HepG2 (cell line): ENCODE results near the gene SIAH2. TPM values are rescaled to one million over a fixed set of nuclear protein-coding genes. Genes with fewer than 3 reads are reported as not detected.

Experiments used
- ATAC-seq: fragments of 200-7000 bp; cut with Tn5 transposase; 3 replicates; pipeline ENCODE4 v1.9.1; 2020; ENCODE audit warnings: mild to moderate bottlenecking, moderate library complexity
- BruUV-seq: library from RNA; stranded (reverse); fragments of 400-500 nt; replicated peaks from 2 replicates; lab custom pipeline; 2021; lab: Mats Ljungman, UMichigan
- CTCF ChIA-PET: fragments of 300-600 bp; formaldehyde crosslinking; extraction: SDS; loops from one replicate; lab custom pipeline; 2021; ENCODE audit warnings: low total read pairs, inconsistent platforms, low intra/inter-chr PET ratio; lab: Yijun Ruan, JAX
- POLR2A ChIA-PET: fragments of 350-600 bp; sonication (Branson Sonifier 250); formaldehyde crosslinking; loops from one replicate; lab custom pipeline; 2020; ENCODE audit warnings: antibody characterized with exemption, inconsistent platforms; lab: Yijun Ruan, JAX
- DNase-seq: peaks from one replicate; pipeline ENCODE4 v3.0.0-alpha.2; 2015; ENCODE audit warnings: low spot score
- FAIRE-seq: peaks from 3 replicates; lab custom pipeline; 2011; peaks lifted over from hg19 to GRCh38; lab: Jason Lieb, UNC
- H2AFZ ChIP-seq: one replicate; pipeline ENCODE4 v1.6.1; 2011; ENCODE audit warnings: low read length, inconsistent platforms
- H3K27ac ChIP-seq: fragments of 300-600 bp; 3 replicates; pipeline ENCODE4 v1.8.0; 2011; ENCODE audit warnings: mixed run types, mild to moderate bottlenecking, mixed read lengths, low read length, inconsistent platforms; ENCODE audit not compliant: insufficient read depth; ENCODE audit errors: extremely low read length
- H3K27me3 ChIP-seq, 2 experiments: fragments of 200-600 bp in 1 of 2; 2 replicates in 1 of 2; 3 replicates in 1 of 2; pipeline versions ENCODE4 v1.6.0 to v1.8.0; 2011; ENCODE audit warnings: low read length in 2 of 2, mild to moderate bottlenecking in 2 of 2, moderate library complexity in 2 of 2, inconsistent platforms in 1 of 2; ENCODE audit not compliant: insufficient read depth in 2 of 2, control insufficient read depth in 1 of 2
- H3K36me3 ChIP-seq, 2 experiments: fragments of 200-600 bp in 1 of 2; replicated peaks in 1 of 2; 2 replicates in 1 of 2; 3 replicates in 1 of 2; pipeline versions ENCODE4 v1.5.1 to v1.8.0; 2011; ENCODE audit warnings: low read length in 2 of 2, inconsistent platforms in 1 of 2; ENCODE audit not compliant: insufficient read depth in 2 of 2, control insufficient read depth in 1 of 2
- H3K4me1 ChIP-seq: 2 replicates; pipeline ENCODE4 v1.5.1; 2012; ENCODE audit warnings: low read length, inconsistent platforms; ENCODE audit not compliant: insufficient read depth
- H3K4me2 ChIP-seq: 2 replicates; pipeline ENCODE4 v1.6.0; 2011; ENCODE audit warnings: low read depth, low read length, inconsistent platforms
- H3K4me3 ChIP-seq, 3 experiments: fragments of 200-600 bp in 1 of 3; sonication (generic), shearing (Covaris generic) in 1 of 3; replicated peaks in 1 of 3; 2 replicates each; pipeline ENCODE4 v1.5.1; 2011 to 2016; ENCODE audit warnings: low read length in 3 of 3, inconsistent platforms in 2 of 3, low read depth in 2 of 3, mild to moderate bottlenecking in 2 of 3, control low read depth in 1 of 3, mixed read lengths in 1 of 3; ENCODE audit not compliant: insufficient read depth in 1 of 3
- H3K79me2 ChIP-seq: one replicate; pipeline ENCODE4 v1.6.1; 2011; ENCODE audit warnings: low read length, inconsistent platforms; ENCODE audit not compliant: insufficient read depth
- H3K9ac ChIP-seq: 2 replicates; pipeline ENCODE4 v1.6.0; 2011; ENCODE audit warnings: mild to moderate bottlenecking, low read depth, low read length, inconsistent platforms; ENCODE audit not compliant: insufficient read depth
- H3K9me3 ChIP-seq: 2 replicates; pipeline ENCODE4 v1.5.1; 2012; ENCODE audit warnings: mild to moderate bottlenecking, low read length
- H4K20me1 ChIP-seq: 2 replicates; pipeline ENCODE4 v1.6.0; 2011; ENCODE audit warnings: inconsistent platforms, mild to moderate bottlenecking, low read length, moderate library complexity; ENCODE audit not compliant: insufficient read depth
- ATF4 ChIP-seq, 2 experiments: fragments of 450-650 bp in 1 of 2; sonication (generic) in 1 of 2; formaldehyde crosslinking; IDR thresholded peaks; 2 replicates each; pipeline versions ENCODE4 v1.5.0 to v1.8.0; 2020 to 2022; ENCODE audit warnings: mild to moderate bottlenecking in 1 of 2, missing genetic modification reagents in 1 of 2
- CEBPB ChIP-seq: IDR thresholded peaks from 2 replicates; pipeline ENCODE4 v1.6.1; 2011; ENCODE audit warnings: low read depth, low read length, improper control_type of control experiment, borderline replicate concordance
- CEBPG ChIP-seq: IDR thresholded peaks from 2 replicates; pipeline ENCODE4 v1.6.1; 2016
- NFIB ChIP-seq: sonication (generic); formaldehyde crosslinking; IDR thresholded peaks from 2 replicates; pipeline ENCODE4 v1.9.0; 2021; ENCODE audit warnings: missing genetic modification reagents, mild to moderate bottlenecking, borderline replicate concordance
- WGBS: methylation state at CpG from one replicate; pipeline ENCODE4 v1.1.6; 2017; ENCODE audit warnings: low lambda C conversion rate; 5-methylcytosine and 5-hydroxymethylcytosine counted together
- in situ Hi-C: cut with HindIII; loops from 2 replicates; pipeline ENCODE4 v1.10.0; 2017; ENCODE audit warnings: low pct_unique_long_range_greater_than_20kb; ENCODE audit not compliant: extremely low pct_ligation_motif_present
- intact Hi-C: fragments of 100-400 bp; cut with micrococcal nuclease; formaldehyde crosslinking; loops from one replicate; pipeline ENCODE4 v1.10.0; 2022; ENCODE audit not compliant: unreplicated experiment
- polyA plus RNA-seq, 8 experiments: library from polyadenylated mRNA; depleted of rRNA in 3 of 8; stranded (reverse) in 7 of 8; unstranded in 1 of 8; fragments of >200 nt; fragmentation: Illumina TruSeq in 4 of 8; extraction: Trizol in 4 of 8; gene quantifications; 2 replicates each; pipeline versions ENCODE4 v1.2.1 to v1.2.3, GENCODE V29; 2011 to 2016; ENCODE audit warnings: low read depth in 4 of 8, missing spikeins in 1 of 8, mixed read lengths in 1 of 8; ENCODE audit not compliant: insufficient read depth in 1 of 8
- total RNA-seq, 5 experiments: library from RNA; depleted of rRNA; stranded (reverse); fragments of >200 nt; fragmentation: Illumina TruSeq; extraction: Trizol; gene quantifications; 2 replicates each; pipeline ENCODE4 v1.2.3, GENCODE V29; 2016; ENCODE audit warnings: low read depth in 1 of 5
- TF ChIP-seq, protein P1 (sequence below): sonication (generic); formaldehyde crosslinking; IDR thresholded peaks from 2 replicates; pipeline ENCODE4 v1.5.0; 2020; ENCODE audit warnings: mild to moderate bottlenecking, missing genetic modification reagents, borderline replicate concordance

SIAH2 gene
- total and polyA plus RNA-seq, 2 of the 13 experiments (the other 11 are each of a cell fraction or from before 2014, with no cell fraction given): 71.8 to 117 TPM

DNA sequence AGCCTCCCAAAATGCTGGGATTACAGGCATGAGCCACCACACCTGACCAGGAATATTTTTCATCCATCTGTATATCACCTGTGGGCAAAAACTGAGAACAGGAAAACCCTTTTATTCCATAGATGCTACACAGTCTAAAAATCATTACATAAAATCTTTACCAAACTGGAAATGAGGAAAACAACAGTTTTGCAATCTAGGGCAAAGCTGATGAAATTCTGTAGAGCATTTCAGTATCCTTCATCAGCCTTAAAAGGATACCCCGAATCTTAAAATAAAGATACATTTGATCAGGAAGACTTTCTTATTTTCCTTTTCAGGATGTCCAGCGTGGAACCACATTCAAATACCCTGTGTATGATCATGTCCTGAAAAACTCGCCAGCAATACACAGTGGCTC lies 7.1 kb downstream of the SIAH2 start:
- ChIA-PET CTCF (no interaction called here), POLR2A (interaction anchor here (1.1 to 6.4 kb wide), 5 partner anchors 7 to 21 kb away, joined by 3 to 76 read pairs (median 5); partner anchors contain the start of gene SIAH2)
- ATAC-seq (no peak), FAIRE-seq (no peak), DNase-seq (no peak)
- no peaks in the 10 kb centered on the region; a peak in 1 of 5 replicates for H3K27me3 ChIP-seq
- in situ Hi-C loops (no loop called here), intact Hi-C loops (no loop called here)
- H3K36me3 ChIP-seq: peaks cover 12 to 48% of the 10 kb centered on the region in 2 experiments
- H4K20me1 ChIP-seq: peaks cover 80% of the 10 kb centered on the region
- no peaks in the 10 kb centered on the region for H3K9me3 ChIP-seq
- peak overlapping the region; percentile 75 for H3K4me2 ChIP-seq
- TF ChIP-seq ATF4 (CRISPR knock-in tag; IDR thresholded peaks at IDR 0.05): peak in 1 of 2 experiments; percentile 95; a peak in 2 of 4 replicates
- peak; percentile 66; the same call in 1 of the 2 replicates for TF ChIP-seq CEBPB
- peak; percentile 66 for TF ChIP-seq CEBPG
- TF ChIP-seq, protein P1, sequence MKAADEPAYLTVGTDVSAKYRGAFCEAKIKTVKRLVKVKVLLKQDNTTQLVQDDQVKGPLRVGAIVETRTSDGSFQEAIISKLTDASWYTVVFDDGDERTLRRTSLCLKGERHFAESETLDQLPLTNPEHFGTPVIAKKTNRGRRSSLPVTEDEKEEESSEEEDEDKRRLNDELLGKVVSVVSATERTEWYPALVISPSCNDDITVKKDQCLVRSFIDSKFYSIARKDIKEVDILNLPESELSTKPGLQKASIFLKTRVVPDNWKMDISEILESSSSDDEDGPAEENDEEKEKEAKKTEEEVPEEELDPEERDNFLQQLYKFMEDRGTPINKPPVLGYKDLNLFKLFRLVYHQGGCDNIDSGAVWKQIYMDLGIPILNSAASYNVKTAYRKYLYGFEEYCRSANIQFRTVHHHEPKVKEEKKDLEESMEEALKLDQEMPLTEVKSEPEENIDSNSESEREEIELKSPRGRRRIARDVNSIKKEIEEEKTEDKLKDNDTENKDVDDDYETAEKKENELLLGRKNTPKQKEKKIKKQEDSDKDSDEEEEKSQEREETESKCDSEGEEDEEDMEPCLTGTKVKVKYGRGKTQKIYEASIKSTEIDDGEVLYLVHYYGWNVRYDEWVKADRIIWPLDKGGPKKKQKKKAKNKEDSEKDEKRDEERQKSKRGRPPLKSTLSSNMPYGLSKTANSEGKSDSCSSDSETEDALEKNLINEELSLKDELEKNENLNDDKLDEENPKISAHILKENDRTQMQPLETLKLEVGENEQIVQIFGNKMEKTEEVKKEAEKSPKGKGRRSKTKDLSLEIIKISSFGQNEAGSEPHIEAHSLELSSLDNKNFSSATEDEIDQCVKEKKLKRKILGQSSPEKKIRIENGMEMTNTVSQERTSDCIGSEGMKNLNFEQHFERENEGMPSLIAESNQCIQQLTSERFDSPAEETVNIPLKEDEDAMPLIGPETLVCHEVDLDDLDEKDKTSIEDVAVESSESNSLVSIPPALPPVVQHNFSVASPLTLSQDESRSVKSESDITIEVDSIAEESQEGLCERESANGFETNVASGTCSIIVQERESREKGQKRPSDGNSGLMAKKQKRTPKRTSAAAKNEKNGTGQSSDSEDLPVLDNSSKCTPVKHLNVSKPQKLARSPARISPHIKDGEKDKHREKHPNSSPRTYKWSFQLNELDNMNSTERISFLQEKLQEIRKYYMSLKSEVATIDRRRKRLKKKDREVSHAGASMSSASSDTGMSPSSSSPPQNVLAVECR: no peak
- TF ChIP-seq NFIB (CRISPR knock-in tag): no peak
- peaks cover 93% of the 10 kb centered on the region for H3K79me2 ChIP-seq
- H3K27ac ChIP-seq: peak overlapping the region; percentile 62
- 93% methylated on average over 3 of the region's 3 CpGs for WGBS
- no peak overlapping the region for H2AFZ ChIP-seq
- H3K9ac ChIP-seq: no peak overlapping the region
- BruUV-seq: no TSS peak
- peaks cover 91% of the 10 kb centered on the region for H3K4me1 ChIP-seq
- no peak overlapping the region for H3K4me3 ChIP-seq
